ENCODE data around the gene PARD6A. TPM values are rescaled to one million over a fixed set of nuclear protein-coding genes. Genes with fewer than 3 reads are reported as not detected.
A peak's percentile ranks its signal among the peaks of the same experiment; 100 is the strongest.

The PARD6A gene
- total RNA-seq, 1 experiment from 2014 or later = 5.6 TPM

DNA sequence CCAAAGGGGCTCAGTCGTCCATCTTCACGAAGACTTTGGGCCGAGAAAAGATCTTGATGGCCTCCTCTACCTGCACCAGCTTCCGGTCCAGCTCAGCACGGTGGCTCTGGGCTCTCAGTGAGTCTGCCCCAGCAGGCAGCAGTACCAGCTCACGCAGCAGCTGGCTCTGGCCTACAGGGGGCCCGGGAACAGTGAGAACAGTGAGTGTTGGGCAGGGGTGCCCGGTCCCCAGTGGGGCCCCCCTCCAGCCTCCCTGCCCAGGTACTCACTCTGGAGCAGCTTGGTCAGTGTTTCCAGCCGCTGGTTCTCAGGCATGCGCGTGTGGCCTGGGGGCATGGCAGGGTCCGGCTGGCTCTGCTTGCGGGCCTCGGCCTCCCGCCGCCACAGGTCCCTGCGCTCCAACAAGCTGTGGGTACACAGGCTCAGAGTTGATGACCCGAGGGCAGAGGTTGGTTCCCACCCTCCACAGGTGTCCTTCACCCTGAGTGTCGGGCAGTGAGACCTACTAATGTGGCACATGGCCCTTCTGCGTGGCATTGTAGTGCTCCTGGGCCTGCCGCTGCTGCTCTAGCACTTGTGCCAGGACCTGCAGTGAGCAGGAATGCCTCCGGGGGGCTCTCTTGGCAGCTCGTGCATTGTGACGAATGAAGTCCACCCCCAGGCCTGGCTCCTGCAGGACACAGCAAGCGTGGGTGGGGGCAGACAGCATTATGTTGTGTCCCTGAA is 2.6 kb downstream of the PARD6A start:
- H3K9me2 ChIP-seq (ENCODE audit: insufficient read depth) = no peaks in the 10 kb centered on the region
- ChIA-PET RAD21 (ENCODE audit: low non-redundant PET in 1 of 2, low total read pairs in 2 of 2, uncharacterized antibody in 2 of 2, unreplicated experiment in 2 of 2) (no interaction called here), POLR2A (no interaction called here), CTCF (interaction anchor here (1.1 to 2.0 kb wide), 4 partner anchors 9 to 142 kb away, joined by 3 to 13 read pairs (median 5); no protein-coding TSS in a partner anchor)
- DNase-seq (ENCODE audit: low read depth, low spot score) = peak; percentile 15
- no peak overlapping the region for H2AFZ ChIP-seq (ENCODE audit: low read depth, low read length, poor library complexity, severe bottlenecking)
- no peaks in the 10 kb centered on the region for H3K9me3 ChIP-seq (ENCODE audit: control insufficient read depth in 1 of 2, insufficient read depth in 1 of 2, low read depth in 1 of 2, low read length in 2 of 2)
- H3K36me3 ChIP-seq (ENCODE audit: control insufficient read depth in 1 of 2, insufficient read depth in 2 of 2, low read length in 2 of 2) = no peaks in the 10 kb centered on the region
- H3K79me2 ChIP-seq (ENCODE audit: insufficient read depth, low read length) = peaks cover 20% of the 10 kb centered on the region; the same call in 1 of the 2 replicates
- ATAC-seq = no peak
- BruUV-seq (replicated peaks) = no TSS peak
- TF ChIP-seq REST (IDR thresholded peaks at IDR 0.05; ENCODE audit: low read depth) (no peak), CEBPB (IDR thresholded peaks at IDR 0.05; ENCODE audit: low read depth) (no peak), ZFX (IDR thresholded peaks at IDR 0.05) (0 out of 2 replicates have a peak, but pooled peaks have one; percentile 12), CTCF (IDR thresholded peaks at IDR 0.05 in 2 of 3, conservative IDR thresholded peaks at IDR 0.05 in 1 of 3; ENCODE audit: borderline replicate concordance in 1 of 3, insufficient read depth in 1 of 3, low read depth in 2 of 3, low read length in 2 of 3) (peak in 2 of 3 experiments; percentile 51 to 52; a peak in 4 of 6 replicates)
- no peaks in the 10 kb centered on the region for H4K20me1 ChIP-seq (ENCODE audit: insufficient read depth)
- intact Hi-C loops (cut with micrococcal nuclease) = loop anchor here (10.0 kb wide), 1 partner anchor 709 kb away; no protein-coding TSS in a partner anchor
- no peak overlapping the region for H3K9ac ChIP-seq (ENCODE audit: low read length)
- peak overlapping the region; percentile 12; the same call in 1 of the 2 replicates for H3K27ac ChIP-seq (ENCODE audit: low read depth, low read length)
- H3K4me1 ChIP-seq (ENCODE audit: control insufficient read depth in 1 of 2, insufficient read depth in 2 of 2, low read length in 2 of 2) = peaks cover 9 to 55% of the 10 kb centered on the region in 2 experiments; a peak in 3 of 4 replicates
- no peaks in the 10 kb centered on the region for H3K27me3 ChIP-seq (ENCODE audit: insufficient read depth, low read length)
- H3K4me3 ChIP-seq (replicated peaks in 1 of 2; ENCODE audit: low read depth in 1 of 2, low read length in 2 of 2) = no peak overlapping the region
- no peak overlapping the region for H3K4me2 ChIP-seq (ENCODE audit: low read length)

Measured in HCT116 (cell line).